Gastrocnemius medialis (tissue), 4 donors: ENCODE results near the gene PIGS.

Experiments
- POLR2A ChIP-seq, 2 donors: fragments of 450-650 bp; IDR thresholded peaks; one replicate each; pipeline ENCODE4 v1.6.1; 2017; ENCODE audit warnings: antibody characterized with exemption in 2 of 2, mild to moderate bottlenecking in 2 of 2, moderate library complexity in 2 of 2
- TF ChIP-seq, protein P1 (sequence below), 5 experiments: fragments of 450-650 bp in 3 of 5; fragments of 200-600 bp in 2 of 5; sonication (generic) in 2 of 5; IDR thresholded peaks in 4 of 5; conservative IDR thresholded peaks in 1 of 5; 1 replicate in 4 of 5; 2 replicates in 1 of 5; pipeline ENCODE4 v1.5.1; 2016 to 2019; ENCODE audit warnings: antibody characterized with exemption in 5 of 5, mild to moderate bottlenecking in 3 of 5, moderate library complexity in 3 of 5

DNA sequence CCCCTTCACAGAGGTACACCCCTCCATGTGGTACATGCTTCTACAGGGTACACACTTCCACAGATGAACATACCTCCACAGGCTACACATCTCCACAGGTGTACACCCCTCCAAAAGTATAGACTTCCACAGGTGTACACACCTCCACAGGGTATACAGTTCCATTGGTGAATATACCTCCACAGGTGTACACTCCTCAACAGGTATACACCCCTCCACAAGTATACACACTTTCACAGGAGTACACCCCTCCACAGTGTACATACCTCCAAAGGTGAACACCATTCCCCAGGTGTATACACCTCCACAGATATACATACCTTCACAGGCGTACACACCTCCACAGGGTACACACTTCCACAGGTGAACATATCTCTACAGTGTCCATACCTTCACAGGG is 55.8 kb downstream of the PIGS start:
- TF ChIP-seq, protein P1, sequence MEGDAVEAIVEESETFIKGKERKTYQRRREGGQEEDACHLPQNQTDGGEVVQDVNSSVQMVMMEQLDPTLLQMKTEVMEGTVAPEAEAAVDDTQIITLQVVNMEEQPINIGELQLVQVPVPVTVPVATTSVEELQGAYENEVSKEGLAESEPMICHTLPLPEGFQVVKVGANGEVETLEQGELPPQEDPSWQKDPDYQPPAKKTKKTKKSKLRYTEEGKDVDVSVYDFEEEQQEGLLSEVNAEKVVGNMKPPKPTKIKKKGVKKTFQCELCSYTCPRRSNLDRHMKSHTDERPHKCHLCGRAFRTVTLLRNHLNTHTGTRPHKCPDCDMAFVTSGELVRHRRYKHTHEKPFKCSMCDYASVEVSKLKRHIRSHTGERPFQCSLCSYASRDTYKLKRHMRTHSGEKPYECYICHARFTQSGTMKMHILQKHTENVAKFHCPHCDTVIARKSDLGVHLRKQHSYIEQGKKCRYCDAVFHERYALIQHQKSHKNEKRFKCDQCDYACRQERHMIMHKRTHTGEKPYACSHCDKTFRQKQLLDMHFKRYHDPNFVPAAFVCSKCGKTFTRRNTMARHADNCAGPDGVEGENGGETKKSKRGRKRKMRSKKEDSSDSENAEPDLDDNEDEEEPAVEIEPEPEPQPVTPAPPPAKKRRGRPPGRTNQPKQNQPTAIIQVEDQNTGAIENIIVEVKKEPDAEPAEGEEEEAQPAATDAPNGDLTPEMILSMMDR (IDR thresholded peaks at IDR 0.05 in 4 of 5, conservative IDR thresholded peaks at IDR 0.05 in 1 of 5) = no peak
- TF ChIP-seq POLR2A (IDR thresholded peaks at IDR 0.05) = no peak
